WTC11 (cell line): Measurements from ENCODE around the gene BAIAP3.

Source experiments
- FOXP1 ChIP-seq: sonication (generic); formaldehyde crosslinking; IDR thresholded peaks from 2 replicates; pipeline ENCODE4 v1.8.0; 2022; ENCODE audit warnings: missing genetic modification reagents, mild to moderate bottlenecking, moderate library complexity, borderline replicate concordance
- GRHL2 ChIP-seq: fragments of 250-450 bp; sonication (Bioruptor Pico); IDR thresholded peaks from 2 replicates; pipeline ENCODE4 v1.8.0; 2022; ENCODE audit warnings: mild to moderate bottlenecking, moderate library complexity; ENCODE audit not compliant: insufficient replicate concordance, severe bottlenecking
- IRF2 ChIP-seq: sonication (generic); formaldehyde crosslinking; IDR thresholded peaks from 2 replicates; pipeline ENCODE4 v1.8.0; 2022; ENCODE audit warnings: low read depth, missing genetic modification reagents, borderline replicate concordance
- KAT7 ChIP-seq: sonication (generic); formaldehyde crosslinking; IDR thresholded peaks from 2 replicates; pipeline ENCODE4 v1.8.1; 2023; ENCODE audit warnings: missing genetic modification reagents, mild to moderate bottlenecking, borderline replicate concordance
- PRRX2 ChIP-seq: fragments of 250-450 bp; sonication (Bioruptor Pico); IDR thresholded peaks from 2 replicates; pipeline ENCODE4 v1.8.0; 2021; ENCODE audit warnings: mild to moderate bottlenecking
- ZNF121 ChIP-seq: sonication (generic); formaldehyde crosslinking; IDR thresholded peaks from 2 replicates; pipeline ENCODE4 v1.8.0; 2023; ENCODE audit warnings: missing genetic modification reagents
- TF ChIP-seq, protein P1 (sequence below): fragments of 200-600 bp; IDR thresholded peaks from 2 replicates; pipeline ENCODE4 v1.8.0; 2022; ENCODE audit warnings: antibody characterized with exemption
- TF ChIP-seq, protein P2 (sequence below): sonication (generic); formaldehyde crosslinking; IDR thresholded peaks from 2 replicates; pipeline ENCODE4 v1.8.0; 2022; ENCODE audit warnings: mild to moderate bottlenecking, missing genetic modification reagents
- TF ChIP-seq, protein P3 (sequence below): sonication (generic); formaldehyde crosslinking; IDR thresholded peaks from 2 replicates; pipeline ENCODE4 v1.8.1; 2023; ENCODE audit warnings: mild to moderate bottlenecking, missing genetic modification reagents
- TF ChIP-seq, protein P4 (sequence below): sonication (generic); formaldehyde crosslinking; IDR thresholded peaks from 2 replicates; pipeline ENCODE4 v1.8.1; 2022; ENCODE audit warnings: mild to moderate bottlenecking, moderate library complexity, missing genetic modification reagents
- TF ChIP-seq, protein P5 (sequence below): sonication (generic); formaldehyde crosslinking; IDR thresholded peaks from 2 replicates; pipeline ENCODE4 v1.8.1; 2022; ENCODE audit warnings: missing genetic modification reagents, borderline replicate concordance
- TF ChIP-seq, protein P6 (sequence below): sonication (generic); formaldehyde crosslinking; IDR thresholded peaks from 2 replicates; pipeline ENCODE4 v1.8.0; 2022; ENCODE audit warnings: missing genetic modification reagents
- TF ChIP-seq, protein P7 (sequence below): sonication (generic); formaldehyde crosslinking; IDR thresholded peaks from 2 replicates; pipeline ENCODE4 v1.8.1; 2022; ENCODE audit warnings: low read depth, mild to moderate bottlenecking, moderate library complexity, missing genetic modification reagents, borderline replicate concordance

DNA sequence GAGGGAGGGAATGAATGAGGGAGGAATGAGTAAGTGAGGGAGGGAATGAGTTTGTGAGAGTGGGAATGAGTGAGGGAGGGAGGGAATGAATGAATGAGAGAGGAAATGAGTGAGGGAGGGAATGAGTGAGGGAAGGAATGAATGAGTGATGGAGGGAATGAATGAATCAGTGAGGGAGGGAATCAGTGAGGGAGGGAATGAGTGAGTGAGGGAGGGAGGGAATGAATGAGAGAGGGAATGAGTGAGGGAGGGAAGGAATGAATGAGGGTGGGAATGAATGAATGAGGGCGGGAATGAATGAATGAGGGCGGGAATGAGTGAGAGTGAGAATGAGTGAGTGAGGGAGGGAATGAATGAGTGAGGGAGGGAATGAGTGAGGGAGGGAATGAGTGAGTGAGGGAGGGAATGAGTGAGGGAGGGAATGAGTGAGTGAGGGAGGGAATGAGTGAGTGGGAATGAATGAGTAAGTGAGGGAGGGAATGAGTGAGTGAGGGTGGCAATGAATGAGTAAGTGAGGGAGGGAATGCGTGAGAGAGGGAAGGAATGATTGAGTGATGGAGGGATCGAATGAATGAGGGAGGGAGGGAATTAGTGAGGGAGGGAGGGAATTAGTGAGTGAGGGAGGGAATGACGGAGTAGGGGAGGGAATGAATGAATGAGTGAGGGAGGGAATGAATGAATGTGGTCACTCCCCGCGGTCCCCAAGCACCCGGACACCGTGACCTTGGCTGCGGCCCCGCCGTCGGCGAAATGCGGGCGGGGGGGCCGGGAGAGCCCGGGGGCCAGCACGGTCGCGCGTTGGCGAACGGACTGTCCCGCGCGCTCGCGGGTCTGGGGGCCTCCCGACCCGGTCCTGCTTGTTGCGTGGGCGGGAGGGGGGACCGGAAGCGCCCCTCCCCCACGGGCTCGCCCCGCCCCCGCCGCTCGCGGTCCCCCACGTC, 25.1 kb upstream of the BAIAP3 start:
- TF ChIP-seq, protein P1, sequence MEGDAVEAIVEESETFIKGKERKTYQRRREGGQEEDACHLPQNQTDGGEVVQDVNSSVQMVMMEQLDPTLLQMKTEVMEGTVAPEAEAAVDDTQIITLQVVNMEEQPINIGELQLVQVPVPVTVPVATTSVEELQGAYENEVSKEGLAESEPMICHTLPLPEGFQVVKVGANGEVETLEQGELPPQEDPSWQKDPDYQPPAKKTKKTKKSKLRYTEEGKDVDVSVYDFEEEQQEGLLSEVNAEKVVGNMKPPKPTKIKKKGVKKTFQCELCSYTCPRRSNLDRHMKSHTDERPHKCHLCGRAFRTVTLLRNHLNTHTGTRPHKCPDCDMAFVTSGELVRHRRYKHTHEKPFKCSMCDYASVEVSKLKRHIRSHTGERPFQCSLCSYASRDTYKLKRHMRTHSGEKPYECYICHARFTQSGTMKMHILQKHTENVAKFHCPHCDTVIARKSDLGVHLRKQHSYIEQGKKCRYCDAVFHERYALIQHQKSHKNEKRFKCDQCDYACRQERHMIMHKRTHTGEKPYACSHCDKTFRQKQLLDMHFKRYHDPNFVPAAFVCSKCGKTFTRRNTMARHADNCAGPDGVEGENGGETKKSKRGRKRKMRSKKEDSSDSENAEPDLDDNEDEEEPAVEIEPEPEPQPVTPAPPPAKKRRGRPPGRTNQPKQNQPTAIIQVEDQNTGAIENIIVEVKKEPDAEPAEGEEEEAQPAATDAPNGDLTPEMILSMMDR: no peak
- no peak for TF ChIP-seq KAT7
- TF ChIP-seq, protein P2, sequence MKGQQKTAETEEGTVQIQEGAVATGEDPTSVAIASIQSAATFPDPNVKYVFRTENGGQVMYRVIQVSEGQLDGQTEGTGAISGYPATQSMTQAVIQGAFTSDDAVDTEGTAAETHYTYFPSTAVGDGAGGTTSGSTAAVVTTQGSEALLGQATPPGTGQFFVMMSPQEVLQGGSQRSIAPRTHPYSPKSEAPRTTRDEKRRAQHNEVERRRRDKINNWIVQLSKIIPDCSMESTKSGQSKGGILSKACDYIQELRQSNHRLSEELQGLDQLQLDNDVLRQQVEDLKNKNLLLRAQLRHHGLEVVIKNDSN: no peak
- TF ChIP-seq, protein P3, sequence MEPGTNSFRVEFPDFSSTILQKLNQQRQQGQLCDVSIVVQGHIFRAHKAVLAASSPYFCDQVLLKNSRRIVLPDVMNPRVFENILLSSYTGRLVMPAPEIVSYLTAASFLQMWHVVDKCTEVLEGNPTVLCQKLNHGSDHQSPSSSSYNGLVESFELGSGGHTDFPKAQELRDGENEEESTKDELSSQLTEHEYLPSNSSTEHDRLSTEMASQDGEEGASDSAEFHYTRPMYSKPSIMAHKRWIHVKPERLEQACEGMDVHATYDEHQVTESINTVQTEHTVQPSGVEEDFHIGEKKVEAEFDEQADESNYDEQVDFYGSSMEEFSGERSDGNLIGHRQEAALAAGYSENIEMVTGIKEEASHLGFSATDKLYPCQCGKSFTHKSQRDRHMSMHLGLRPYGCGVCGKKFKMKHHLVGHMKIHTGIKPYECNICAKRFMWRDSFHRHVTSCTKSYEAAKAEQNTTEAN (CRISPR knock-in tag): no peak
- TF ChIP-seq, protein P4, sequence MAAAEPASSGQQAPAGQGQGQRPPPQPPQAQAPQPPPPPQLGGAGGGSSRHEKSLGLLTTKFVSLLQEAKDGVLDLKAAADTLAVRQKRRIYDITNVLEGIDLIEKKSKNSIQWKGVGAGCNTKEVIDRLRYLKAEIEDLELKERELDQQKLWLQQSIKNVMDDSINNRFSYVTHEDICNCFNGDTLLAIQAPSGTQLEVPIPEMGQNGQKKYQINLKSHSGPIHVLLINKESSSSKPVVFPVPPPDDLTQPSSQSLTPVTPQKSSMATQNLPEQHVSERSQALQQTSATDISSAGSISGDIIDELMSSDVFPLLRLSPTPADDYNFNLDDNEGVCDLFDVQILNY: no peak
- TF ChIP-seq GRHL2: no peak
- TF ChIP-seq, protein P5, sequence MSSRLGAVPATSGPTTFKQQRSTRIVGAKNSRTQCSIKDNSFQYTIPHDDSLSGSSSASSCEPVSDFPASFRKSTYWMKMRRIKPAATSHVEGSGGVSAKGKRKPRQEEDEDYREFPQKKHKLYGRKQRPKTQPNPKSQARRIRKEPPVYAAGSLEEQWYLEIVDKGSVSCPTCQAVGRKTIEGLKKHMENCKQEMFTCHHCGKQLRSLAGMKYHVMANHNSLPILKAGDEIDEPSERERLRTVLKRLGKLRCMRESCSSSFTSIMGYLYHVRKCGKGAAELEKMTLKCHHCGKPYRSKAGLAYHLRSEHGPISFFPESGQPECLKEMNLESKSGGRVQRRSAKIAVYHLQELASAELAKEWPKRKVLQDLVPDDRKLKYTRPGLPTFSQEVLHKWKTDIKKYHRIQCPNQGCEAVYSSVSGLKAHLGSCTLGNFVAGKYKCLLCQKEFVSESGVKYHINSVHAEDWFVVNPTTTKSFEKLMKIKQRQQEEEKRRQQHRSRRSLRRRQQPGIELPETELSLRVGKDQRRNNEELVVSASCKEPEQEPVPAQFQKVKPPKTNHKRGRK (CRISPR knock-in tag): 0 out of 2 replicates have a peak, but pooled peaks have one; percentile 47
- no peak for TF ChIP-seq FOXP1 (CRISPR knock-in tag)
- TF ChIP-seq, protein P6, sequence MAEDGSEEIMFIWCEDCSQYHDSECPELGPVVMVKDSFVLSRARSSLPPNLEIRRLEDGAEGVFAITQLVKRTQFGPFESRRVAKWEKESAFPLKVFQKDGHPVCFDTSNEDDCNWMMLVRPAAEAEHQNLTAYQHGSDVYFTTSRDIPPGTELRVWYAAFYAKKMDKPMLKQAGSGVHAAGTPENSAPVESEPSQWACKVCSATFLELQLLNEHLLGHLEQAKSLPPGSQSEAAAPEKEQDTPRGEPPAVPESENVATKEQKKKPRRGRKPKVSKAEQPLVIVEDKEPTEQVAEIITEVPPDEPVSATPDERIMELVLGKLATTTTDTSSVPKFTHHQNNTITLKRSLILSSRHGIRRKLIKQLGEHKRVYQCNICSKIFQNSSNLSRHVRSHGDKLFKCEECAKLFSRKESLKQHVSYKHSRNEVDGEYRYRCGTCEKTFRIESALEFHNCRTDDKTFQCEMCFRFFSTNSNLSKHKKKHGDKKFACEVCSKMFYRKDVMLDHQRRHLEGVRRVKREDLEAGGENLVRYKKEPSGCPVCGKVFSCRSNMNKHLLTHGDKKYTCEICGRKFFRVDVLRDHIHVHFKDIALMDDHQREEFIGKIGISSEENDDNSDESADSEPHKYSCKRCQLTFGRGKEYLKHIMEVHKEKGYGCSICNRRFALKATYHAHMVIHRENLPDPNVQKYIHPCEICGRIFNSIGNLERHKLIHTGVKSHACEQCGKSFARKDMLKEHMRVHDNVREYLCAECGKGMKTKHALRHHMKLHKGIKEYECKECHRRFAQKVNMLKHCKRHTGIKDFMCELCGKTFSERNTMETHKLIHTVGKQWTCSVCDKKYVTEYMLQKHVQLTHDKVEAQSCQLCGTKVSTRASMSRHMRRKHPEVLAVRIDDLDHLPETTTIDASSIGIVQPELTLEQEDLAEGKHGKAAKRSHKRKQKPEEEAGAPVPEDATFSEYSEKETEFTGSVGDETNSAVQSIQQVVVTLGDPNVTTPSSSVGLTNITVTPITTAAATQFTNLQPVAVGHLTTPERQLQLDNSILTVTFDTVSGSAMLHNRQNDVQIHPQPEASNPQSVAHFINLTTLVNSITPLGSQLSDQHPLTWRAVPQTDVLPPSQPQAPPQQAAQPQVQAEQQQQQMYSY (CRISPR knock-in tag): no peak
- TF ChIP-seq IRF2: no peak
- TF ChIP-seq ZNF121 (CRISPR knock-in tag): no peak
- TF ChIP-seq, protein P7, sequence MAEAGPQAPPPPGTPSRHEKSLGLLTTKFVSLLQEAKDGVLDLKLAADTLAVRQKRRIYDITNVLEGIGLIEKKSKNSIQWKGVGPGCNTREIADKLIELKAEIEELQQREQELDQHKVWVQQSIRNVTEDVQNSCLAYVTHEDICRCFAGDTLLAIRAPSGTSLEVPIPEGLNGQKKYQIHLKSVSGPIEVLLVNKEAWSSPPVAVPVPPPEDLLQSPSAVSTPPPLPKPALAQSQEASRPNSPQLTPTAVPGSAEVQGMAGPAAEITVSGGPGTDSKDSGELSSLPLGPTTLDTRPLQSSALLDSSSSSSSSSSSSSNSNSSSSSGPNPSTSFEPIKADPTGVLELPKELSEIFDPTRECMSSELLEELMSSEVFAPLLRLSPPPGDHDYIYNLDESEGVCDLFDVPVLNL (CRISPR knock-in tag): no peak
- TF ChIP-seq PRRX2: no peak
